Chondrocyte (in vitro differentiated cells): ENCODE data around the gene SNRNP25. TPM values are rescaled to one million over a fixed set of nuclear protein-coding genes. Genes with fewer than 3 reads are reported as not detected.
"Not testable (repeated sequence)": the region's sequence is repeated elsewhere in the genome, so short reads cannot be mapped to it uniquely, and the experiment has no call there.

Experiments
- DNase-seq: peaks from one replicate; pipeline ENCODE4 v3.0.0; 2021; ENCODE audit warnings: mixed read lengths, low spot score
- H3K27ac Mint-ChIP-seq: one replicate; pipeline ENCODE4 v1.8.0; 2021; ENCODE audit warnings: mild to moderate bottlenecking, moderate library complexity, mixed read lengths; ENCODE audit not compliant: unreplicated experiment
- H3K27me3 Mint-ChIP-seq: 2 replicates; pipeline ENCODE4 v1.8.0; 2021; ENCODE audit warnings: low read depth, mixed read lengths
- H3K36me3 Mint-ChIP-seq: 2 replicates; pipeline ENCODE4 v1.8.0; 2021; ENCODE audit warnings: low read depth, mixed read lengths
- H3K4me1 Mint-ChIP-seq: 2 replicates; pipeline ENCODE4 v1.8.0; 2021; ENCODE audit warnings: low read depth, mild to moderate bottlenecking, mixed read lengths
- H3K4me3 Mint-ChIP-seq: one replicate; pipeline ENCODE4 v1.8.0; 2021; ENCODE audit warnings: mild to moderate bottlenecking, moderate library complexity, mixed read lengths; ENCODE audit not compliant: unreplicated experiment
- H3K9me3 Mint-ChIP-seq: 2 replicates; pipeline ENCODE4 v1.8.0; 2021; ENCODE audit warnings: low read depth, mixed read lengths
- total RNA-seq: library from RNA; stranded (reverse); gene quantifications from 3 replicates; pipeline ENCODE4 v1.2.1, GENCODE V29; 2021
- TF ChIP-seq, protein P1 (sequence below): fragments of 200-600 bp; sonication (generic); IDR thresholded peaks from 2 replicates; pipeline ENCODE4 v1.5.0; 2021; ENCODE audit warnings: antibody characterized with exemption, mild to moderate bottlenecking, moderate library complexity

SNRNP25 gene
- total RNA-seq, 1 donor from 2014 or later, result 28.0 TPM

DNA sequence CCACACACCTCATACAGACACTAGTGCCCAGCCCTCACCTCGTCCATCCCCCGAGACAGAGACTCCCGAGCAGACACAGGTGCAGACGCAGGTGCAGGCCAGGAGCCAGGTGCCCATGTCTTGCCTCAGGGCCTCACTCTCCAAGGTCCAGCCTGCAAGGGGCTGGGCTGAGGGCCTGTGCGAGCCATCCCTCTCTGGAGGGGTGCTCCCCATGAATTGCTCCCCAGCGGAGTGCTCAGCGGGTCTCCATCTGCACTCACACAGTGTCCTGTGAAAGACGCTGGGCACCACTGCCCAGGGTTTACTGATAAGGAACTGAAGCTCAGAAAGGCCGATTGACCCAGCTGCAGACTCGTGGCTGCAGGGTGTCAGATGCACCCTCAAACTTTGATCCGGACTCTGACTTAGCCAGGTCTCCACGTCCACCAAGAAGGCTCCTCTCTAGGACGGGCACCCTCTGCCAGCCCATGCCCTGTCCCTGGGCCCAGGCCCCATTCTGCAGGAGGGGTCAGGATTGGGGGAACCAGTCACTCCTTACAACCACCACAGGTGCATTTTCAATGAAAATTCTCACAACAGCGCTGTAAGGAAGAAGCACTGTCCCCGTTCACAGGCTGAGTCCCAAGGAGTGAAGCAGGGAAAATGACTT is 17.2 kb upstream of the SNRNP25 start:
- TF ChIP-seq, protein P1, sequence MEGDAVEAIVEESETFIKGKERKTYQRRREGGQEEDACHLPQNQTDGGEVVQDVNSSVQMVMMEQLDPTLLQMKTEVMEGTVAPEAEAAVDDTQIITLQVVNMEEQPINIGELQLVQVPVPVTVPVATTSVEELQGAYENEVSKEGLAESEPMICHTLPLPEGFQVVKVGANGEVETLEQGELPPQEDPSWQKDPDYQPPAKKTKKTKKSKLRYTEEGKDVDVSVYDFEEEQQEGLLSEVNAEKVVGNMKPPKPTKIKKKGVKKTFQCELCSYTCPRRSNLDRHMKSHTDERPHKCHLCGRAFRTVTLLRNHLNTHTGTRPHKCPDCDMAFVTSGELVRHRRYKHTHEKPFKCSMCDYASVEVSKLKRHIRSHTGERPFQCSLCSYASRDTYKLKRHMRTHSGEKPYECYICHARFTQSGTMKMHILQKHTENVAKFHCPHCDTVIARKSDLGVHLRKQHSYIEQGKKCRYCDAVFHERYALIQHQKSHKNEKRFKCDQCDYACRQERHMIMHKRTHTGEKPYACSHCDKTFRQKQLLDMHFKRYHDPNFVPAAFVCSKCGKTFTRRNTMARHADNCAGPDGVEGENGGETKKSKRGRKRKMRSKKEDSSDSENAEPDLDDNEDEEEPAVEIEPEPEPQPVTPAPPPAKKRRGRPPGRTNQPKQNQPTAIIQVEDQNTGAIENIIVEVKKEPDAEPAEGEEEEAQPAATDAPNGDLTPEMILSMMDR, result no peak
- Mint-ChIP-seq H3K27me3 (no peaks in the 10 kb centered on the region), H3K9me3 (no peaks in the 10 kb centered on the region), H3K36me3 (no peaks in the 10 kb centered on the region), H3K27ac (no peak overlapping the region), H3K4me1 (no peaks in the 10 kb centered on the region), H3K4me3 (no peak overlapping the region)
- no peak for DNase-seq

DNA sequence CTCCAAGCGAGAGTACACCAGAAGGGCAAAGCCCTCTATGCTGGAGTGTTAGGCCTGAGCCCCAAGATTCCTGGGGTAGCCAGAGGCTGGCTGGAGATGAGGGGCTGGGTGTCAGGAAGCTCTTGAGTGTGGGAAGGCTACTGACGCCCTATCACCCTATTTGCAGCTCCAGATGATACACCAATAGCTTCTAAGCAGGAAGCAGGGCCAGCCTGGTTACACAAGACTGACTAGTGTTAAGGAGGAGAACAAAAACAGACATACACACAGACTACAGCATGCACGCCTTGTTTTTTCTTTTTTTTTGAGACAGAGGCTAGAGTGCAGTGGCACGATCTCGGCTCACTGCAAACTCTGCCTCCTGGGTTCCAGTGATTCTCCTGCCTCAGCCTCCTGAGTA is 16.1 kb upstream of the SNRNP25 start:
- peaks cover 5% of the 10 kb centered on the region for H3K36me3 Mint-ChIP-seq
- TF ChIP-seq, protein P1, result no peak
- no peak for DNase-seq
- H3K27ac Mint-ChIP-seq, result no peak overlapping the region
- no peaks in the 10 kb centered on the region for H3K4me1 Mint-ChIP-seq
- no peak overlapping the region for H3K4me3 Mint-ChIP-seq
- H3K9me3 Mint-ChIP-seq, result no peaks in the 10 kb centered on the region
- no peaks in the 10 kb centered on the region for H3K27me3 Mint-ChIP-seq

DNA sequence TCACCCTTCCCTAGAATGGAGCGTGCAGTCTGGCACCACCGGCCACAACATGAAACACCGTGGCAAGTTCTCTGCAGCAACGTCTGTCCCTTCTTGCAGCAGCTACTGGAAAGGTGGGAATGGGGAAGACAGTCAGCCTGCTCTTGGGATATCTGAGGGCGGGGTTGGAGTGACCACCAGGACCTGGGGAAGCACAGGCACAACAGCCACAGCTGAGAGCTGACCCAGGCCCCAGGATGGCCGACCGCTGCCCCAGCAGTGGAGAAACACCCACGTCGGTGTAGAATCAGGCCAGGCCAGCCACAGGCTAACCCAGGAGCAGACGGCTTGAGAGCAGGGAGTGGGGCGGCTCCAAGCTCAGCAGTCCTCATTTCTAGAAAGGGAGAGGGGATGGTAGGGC is 15.4 kb upstream of the SNRNP25 start:
- H3K9me3 Mint-ChIP-seq, H3K4me1 Mint-ChIP-seq, H3K27ac Mint-ChIP-seq, H3K27me3 Mint-ChIP-seq, H3K36me3 Mint-ChIP-seq, DNase-seq, H3K4me3 Mint-ChIP-seq: not testable (repeated sequence)

- DNase-seq, result no peak
- Mint-ChIP-seq H3K9me3 (no peaks in the 10 kb centered on the region), H3K27me3 (no peaks in the 10 kb centered on the region), H3K27ac (no peak overlapping the region), H3K4me1 (no peaks in the 10 kb centered on the region), H3K36me3 (peaks cover 8% of the 10 kb centered on the region), H3K4me3 (no peak overlapping the region)
- TF ChIP-seq, protein P1, result no peak
Measured at GRCh38 chr16:38941-39892, 14.4 kb upstream of the SNRNP25 start.

DNA sequence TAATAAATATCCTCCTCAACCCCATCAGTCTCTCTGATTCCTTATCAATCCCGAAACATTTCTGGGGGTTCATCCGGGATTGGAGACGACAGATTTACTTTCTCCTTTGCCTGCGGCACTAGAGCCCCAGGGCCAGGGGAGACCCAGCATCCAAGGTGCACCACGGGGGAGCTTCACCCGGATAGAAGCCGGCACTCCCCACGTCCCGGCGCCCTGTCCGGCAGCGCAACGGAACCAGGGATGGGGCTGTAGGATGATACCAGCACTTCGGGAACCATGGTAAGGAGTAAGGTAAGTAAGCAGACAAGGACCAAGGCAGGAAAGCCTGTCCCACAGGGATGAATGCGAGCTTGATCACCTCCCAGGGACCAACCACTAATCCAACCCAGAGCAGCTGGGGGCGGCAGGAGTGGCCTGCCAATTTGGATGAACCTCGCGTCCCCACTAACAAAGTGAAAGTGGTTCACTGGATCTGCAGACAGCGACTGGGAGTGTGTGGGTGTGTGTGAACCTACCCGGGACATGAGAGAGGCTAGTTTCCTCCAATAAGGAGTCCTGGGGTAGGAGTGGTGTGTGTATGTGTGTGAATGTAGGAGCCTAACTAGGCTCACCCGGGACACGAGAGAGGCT is 12.1 kb upstream of the SNRNP25 start:
- Mint-ChIP-seq H3K9me3 (no peaks in the 10 kb centered on the region), H3K4me1 (no peaks in the 10 kb centered on the region), H3K27ac (no peak overlapping the region), H3K4me3 (no peak overlapping the region), H3K36me3 (peaks cover 10% of the 10 kb centered on the region), H3K27me3 (no peaks in the 10 kb centered on the region)
- TF ChIP-seq, protein P1, result no peak
- DNase-seq, result no peak
